IPS DF 19.7 (cell line): ENCODE data around the gene ARF3.
"Not testable (repeated sequence)": the region's sequence is repeated elsewhere in the genome, so short reads cannot be mapped to it uniquely, and the experiment has no call there.

Source experiments
- DNase-seq: peaks from one replicate; pipeline ENCODE4 v3.0.0-alpha.2; 2013; ENCODE audit warnings: low read depth, low spot score

ARF3 gene

GRCh38 chr12:48929551-48929950 lies 27.7 kb downstream of the ARF3 start:
- DNase-seq = no peak

GRCh38 chr12:48927261-48927660 lies 30.0 kb downstream of the ARF3 start:
- DNase-seq = no peak

GRCh38 chr12:48925304-48926011 lies 31.8 kb downstream of the ARF3 start, which contains the start of gene FKBP11:
FKBP11 (minus strand) TSS chr12:48925492; CDS start chr12:48925428, 64 bp downstream.
- DNase-seq = no peak

GRCh38 chr12:48924617-48925303 lies 32.5 kb downstream of the ARF3 start:
- DNase-seq = no peak

GRCh38 chr12:48923117-48923516 lies 34.2 kb downstream of the ARF3 start:
- DNase-seq = no peak

GRCh38 chr12:48917857-48918537 lies 39.3 kb downstream of the ARF3 start:
- no peak for DNase-seq

GRCh38 chr12:48910196-48910595 lies 47.1 kb downstream of the ARF3 start:
- no peak for DNase-seq

GRCh38 chr12:48909698-48910097 lies 47.6 kb downstream of the ARF3 start:
- not testable (repeated sequence) for DNase-seq

- DNase-seq = no peak
Observed at GRCh38 chr12:48907245-48907644, 50.0 kb downstream of the ARF3 start.

GRCh38 chr12:48903982-48904411 lies 53.3 kb downstream of the ARF3 start:
- no peak for DNase-seq

GRCh38 chr12:48903363-48903981 lies 53.8 kb downstream of the ARF3 start:
- DNase-seq = no peak

GRCh38 chr12:48901278-48901677 lies 56.0 kb downstream of the ARF3 start:
- no peak for DNase-seq

- DNase-seq = no peak
Observed at GRCh38 chr12:48899651-48900050, 57.6 kb downstream of the ARF3 start.

GRCh38 chr12:48894271-48894670 lies 63.0 kb downstream of the ARF3 start:
- no peak for DNase-seq

- DNase-seq = no peak
Observed at GRCh38 chr12:48890657-48891418, 66.4 kb downstream of the ARF3 start.

- no peak for DNase-seq
Observed at GRCh38 chr12:48889679-48890078, 67.6 kb downstream of the ARF3 start.
